Retinal pigment epithelial cell (primary cell): ENCODE measurements around the gene NUP93.

ENCODE experiments used
- DNase-seq: peaks from one replicate; pipeline ENCODE4 v3.0.0-alpha.2; 2010; ENCODE audit warnings: low read depth
- H3K4me3 ChIP-seq: 2 replicates; pipeline ENCODE4 v1.5.1; 2011; ENCODE audit warnings: mild to moderate bottlenecking, low read length, control low read depth, moderate library complexity
- TF ChIP-seq, protein P1 (sequence below): conservative IDR thresholded peaks from 2 replicates; pipeline ENCODE4 v1.5.1; 2011; ENCODE audit warnings: low read depth, low read length, control low read depth, inconsistent platforms

The NUP93 gene

DNA sequence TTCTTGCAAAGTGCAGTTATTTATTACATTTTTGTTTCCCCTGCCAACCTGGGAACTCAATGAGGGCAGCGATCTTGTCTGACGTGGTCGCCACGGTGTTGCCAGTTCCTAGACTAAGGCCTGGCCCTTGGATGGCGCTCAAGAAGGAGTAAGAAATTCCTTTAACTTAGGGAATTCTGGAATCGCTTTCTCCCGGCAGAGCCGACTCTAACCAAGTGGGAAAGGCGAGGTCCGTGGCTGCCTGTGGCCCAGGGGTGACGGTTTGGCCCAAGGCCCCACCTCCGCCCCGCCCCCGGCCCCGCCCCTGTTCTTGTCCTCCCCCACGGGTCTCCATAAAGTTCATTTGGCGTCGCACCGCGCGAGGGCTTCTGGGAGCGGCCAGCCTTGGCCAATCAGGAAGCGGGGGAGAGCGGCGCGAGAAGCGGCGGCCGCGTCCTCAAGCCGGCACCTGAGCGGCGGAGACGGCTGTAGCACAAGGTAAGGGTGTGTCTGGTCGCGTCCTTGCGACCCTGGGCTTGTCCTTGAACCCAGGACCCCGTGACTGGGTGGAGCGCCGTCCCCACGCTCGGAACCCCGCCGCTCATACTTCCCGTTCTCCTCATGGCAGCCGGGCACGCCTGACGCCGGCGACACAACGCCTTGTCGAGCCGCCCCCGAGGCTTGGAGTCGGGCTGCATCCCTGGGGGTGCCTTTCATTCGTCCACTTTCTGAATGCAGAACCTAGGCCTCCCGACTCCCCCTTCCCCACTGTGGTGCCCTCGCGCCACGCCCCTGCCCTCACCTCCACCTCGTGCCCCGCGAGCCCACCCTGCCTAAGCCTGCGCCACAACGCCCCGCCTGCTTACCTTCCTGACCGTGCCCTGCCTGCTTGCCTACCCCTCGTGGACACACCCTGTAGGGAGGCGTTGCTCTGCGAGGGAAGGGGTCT lies at the start of gene NUP93:
Gene NUP93 (plus strand): TSS at position 395 of the 928 bp plus-strand sequence. CDS start 18,119 bp downstream, outside the sequence.
- H3K4me3 ChIP-seq = peak within 1 kb of the TSS; percentile 86
- TF ChIP-seq, protein P1, sequence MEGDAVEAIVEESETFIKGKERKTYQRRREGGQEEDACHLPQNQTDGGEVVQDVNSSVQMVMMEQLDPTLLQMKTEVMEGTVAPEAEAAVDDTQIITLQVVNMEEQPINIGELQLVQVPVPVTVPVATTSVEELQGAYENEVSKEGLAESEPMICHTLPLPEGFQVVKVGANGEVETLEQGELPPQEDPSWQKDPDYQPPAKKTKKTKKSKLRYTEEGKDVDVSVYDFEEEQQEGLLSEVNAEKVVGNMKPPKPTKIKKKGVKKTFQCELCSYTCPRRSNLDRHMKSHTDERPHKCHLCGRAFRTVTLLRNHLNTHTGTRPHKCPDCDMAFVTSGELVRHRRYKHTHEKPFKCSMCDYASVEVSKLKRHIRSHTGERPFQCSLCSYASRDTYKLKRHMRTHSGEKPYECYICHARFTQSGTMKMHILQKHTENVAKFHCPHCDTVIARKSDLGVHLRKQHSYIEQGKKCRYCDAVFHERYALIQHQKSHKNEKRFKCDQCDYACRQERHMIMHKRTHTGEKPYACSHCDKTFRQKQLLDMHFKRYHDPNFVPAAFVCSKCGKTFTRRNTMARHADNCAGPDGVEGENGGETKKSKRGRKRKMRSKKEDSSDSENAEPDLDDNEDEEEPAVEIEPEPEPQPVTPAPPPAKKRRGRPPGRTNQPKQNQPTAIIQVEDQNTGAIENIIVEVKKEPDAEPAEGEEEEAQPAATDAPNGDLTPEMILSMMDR = no peak
- DNase-seq = peak; percentile 75

DNA sequence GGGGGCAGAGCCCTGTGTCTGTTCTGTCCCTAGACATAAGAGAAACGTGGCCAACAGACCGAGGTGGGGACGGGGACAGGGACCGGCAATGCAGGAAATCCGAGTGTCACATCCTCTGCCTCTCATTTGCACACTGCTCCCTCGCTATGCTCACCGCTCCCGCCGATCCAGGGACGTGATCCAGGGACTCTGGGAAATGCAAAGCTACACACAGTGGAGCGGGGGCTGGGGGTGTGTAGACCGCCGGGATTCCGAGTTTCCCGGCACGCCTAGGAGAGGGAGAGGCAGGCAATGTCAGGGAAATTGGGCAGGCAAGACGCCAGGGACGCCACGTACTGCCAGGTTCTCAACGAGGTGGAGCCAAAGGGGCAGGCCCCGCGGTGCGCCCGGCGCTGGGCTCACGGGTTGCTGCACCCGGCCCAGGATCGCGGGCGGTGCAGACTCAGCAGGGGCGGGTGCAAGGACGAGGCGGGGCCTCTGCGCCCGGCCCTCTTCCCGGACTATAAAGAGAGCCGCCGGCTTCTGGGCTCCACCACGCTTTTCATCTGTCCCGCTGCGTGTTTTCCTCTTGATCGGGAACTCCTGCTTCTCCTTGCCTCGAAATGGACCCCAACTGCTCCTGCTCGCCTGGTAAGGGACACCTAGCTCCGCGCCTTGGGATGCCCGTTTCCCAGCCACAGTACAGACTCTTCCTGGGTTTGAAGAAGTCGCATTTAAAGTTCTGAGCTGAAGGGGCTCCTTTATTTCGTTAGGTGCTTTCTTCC lies 47.8 kb upstream of the NUP93 start, which contains the start of gene MT1X:
Gene MT1X (plus strand): TSS at position 532 of the 764 bp plus-strand sequence. CDS start 71 bp downstream, at position 603.
- no peak for DNase-seq
- H3K4me3 ChIP-seq = peak within 1 kb of the TSS; percentile 70
- TF ChIP-seq, protein P1 = no peak

- H3K4me3 ChIP-seq = peak overlapping the region; percentile 70
- TF ChIP-seq, protein P1 = no peak
- DNase-seq = no peak
These were observed 47.1 kb upstream of the NUP93 start for GRCh38 chr16:56682703-56683397.

DNA sequence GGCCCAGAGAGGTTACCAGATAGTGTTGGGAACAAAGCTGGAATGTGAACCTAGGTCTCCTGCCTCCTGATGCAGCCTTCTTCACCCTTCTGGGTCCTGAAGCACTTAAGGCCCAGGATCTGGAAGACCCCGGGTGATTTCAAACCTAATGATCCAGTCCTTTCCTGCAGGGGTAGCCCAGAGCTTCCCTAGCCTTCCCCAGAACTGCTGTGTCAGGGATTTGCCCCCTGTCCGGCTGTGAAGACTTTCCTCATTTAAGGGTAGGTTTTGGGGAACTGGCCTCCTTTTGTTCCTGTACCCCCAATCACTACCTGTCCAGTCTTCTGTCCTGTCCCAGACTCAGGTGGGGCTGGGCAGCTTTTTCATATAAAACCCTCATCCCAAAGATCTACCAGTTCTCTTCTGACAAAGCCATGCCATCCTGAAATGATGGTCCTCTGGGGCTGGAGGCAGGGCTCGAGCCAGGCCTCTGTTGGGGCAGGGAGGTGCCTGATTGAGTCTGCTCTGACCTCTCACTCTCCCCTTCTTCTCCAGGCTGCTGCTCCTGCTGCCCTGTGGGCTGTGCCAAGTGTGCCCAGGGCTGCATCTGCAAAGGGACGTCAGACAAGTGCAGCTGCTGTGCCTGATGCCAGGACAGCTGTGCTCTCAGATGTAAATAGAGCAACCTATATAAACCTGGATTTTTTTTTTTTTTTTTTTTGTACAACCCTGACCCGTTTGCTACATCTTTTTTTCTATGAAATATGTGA lies 46.3 kb upstream of the NUP93 start:
- no peak overlapping the region for H3K4me3 ChIP-seq
- TF ChIP-seq, protein P1 = no peak
- DNase-seq = no peak

- TF ChIP-seq, protein P1 = no peak
- DNase-seq = no peak
- H3K4me3 ChIP-seq = no peak overlapping the region
These were observed 45.5 kb upstream of the NUP93 start for GRCh38 chr16:56684256-56684925.
